C4-2B (cell line): ENCODE data around the gene GPR137.

Experiments
- H3K27ac ChIP-seq: fragments of 450-650 bp; 2 replicates; pipeline ENCODE4 v1.5.1; 2017
- ZFX ChIP-seq: fragments of 450-650 bp; IDR thresholded peaks from 2 replicates; pipeline ENCODE4 v1.6.1; 2017
- TF ChIP-seq, protein P1 (sequence below): fragments of 450-650 bp; conservative IDR thresholded peaks from 2 replicates; pipeline ENCODE4 v1.5.1; 2017; ENCODE audit warnings: mild to moderate bottlenecking

The GPR137 gene

GRCh38 chr11:64251016-64251752 is 34.5 kb upstream of the GPR137 start, which contains the start of gene PLCB3:
TSS of gene PLCB3 (plus strand) at chr11:64251530. CDS start at chr11:64251650, 120 bp downstream.
- TF ChIP-seq, protein P1, sequence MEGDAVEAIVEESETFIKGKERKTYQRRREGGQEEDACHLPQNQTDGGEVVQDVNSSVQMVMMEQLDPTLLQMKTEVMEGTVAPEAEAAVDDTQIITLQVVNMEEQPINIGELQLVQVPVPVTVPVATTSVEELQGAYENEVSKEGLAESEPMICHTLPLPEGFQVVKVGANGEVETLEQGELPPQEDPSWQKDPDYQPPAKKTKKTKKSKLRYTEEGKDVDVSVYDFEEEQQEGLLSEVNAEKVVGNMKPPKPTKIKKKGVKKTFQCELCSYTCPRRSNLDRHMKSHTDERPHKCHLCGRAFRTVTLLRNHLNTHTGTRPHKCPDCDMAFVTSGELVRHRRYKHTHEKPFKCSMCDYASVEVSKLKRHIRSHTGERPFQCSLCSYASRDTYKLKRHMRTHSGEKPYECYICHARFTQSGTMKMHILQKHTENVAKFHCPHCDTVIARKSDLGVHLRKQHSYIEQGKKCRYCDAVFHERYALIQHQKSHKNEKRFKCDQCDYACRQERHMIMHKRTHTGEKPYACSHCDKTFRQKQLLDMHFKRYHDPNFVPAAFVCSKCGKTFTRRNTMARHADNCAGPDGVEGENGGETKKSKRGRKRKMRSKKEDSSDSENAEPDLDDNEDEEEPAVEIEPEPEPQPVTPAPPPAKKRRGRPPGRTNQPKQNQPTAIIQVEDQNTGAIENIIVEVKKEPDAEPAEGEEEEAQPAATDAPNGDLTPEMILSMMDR = peak; percentile 97
- TF ChIP-seq ZFX = peak; percentile 41; the same call in 1 of the 2 replicates
- peak within 1 kb of the TSS; percentile 78 for H3K27ac ChIP-seq

DNA sequence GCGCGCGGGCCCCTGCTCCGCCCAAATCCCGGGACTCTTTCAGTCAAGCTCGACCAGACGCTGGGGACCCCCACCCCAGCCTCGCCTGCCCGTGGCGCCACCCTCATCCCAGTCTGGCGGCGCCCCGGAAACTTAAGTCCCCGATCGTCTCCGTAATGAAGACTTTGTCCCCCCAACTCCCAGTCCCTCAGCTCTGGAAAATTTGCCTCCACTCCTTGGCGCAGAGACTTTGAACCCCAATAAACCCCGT is 34.0 kb upstream of the GPR137 start:
- H3K27ac ChIP-seq = peak overlapping the region; percentile 78
- no peak for TF ChIP-seq ZFX
- TF ChIP-seq, protein P1 = no peak

GRCh38 chr11:64252003-64252872 is 33.4 kb upstream of the GPR137 start:
- TF ChIP-seq, protein P1 = no peak
- TF ChIP-seq ZFX = no peak
- H3K27ac ChIP-seq = peak overlapping the region; percentile 78

DNA sequence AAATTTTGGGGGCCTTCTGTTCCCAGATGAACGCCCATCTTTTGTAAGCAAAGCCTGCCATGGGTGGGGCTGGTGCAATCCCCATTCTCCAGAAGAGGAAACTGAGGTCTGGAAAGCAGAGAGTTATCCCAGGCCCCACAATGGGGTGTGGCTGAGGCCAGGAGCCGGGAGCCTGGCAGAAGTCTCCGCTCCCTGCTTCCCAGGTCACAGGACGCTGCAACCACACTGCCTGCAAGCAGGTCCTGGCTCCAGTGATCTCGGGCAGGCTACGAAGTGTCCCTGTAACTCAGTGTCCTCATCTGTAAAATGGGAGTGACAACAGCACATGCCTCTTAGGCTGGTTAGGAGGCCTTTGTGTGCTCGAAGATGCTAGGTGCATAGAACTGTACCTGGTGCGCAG is 32.6 kb upstream of the GPR137 start:
- TF ChIP-seq ZFX = no peak
- TF ChIP-seq, protein P1 = no peak
- no peak overlapping the region; the same call in 1 of the 2 replicates for H3K27ac ChIP-seq

DNA sequence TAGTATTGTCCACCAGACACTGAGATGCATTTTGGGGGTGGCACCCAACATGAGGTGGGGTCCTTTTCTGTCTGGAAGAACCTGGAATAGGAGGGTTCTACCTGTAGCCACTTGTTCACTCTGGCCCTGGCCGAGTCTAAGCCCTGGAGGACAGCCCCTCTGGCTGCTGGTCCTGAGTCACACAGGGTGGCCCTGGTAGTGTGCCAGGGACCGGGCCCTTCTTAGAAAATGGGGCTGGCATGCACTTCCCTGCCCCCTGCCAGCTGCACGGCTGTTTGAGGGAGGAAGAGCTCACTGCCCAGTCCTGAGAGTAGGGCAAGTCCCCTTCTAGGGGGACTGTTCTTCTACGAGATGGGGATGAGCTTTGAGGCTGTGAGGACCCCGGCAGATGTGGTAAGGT is 32.2 kb upstream of the GPR137 start:
- H3K27ac ChIP-seq = no peak overlapping the region
- TF ChIP-seq ZFX = no peak
- TF ChIP-seq, protein P1 = no peak

DNA sequence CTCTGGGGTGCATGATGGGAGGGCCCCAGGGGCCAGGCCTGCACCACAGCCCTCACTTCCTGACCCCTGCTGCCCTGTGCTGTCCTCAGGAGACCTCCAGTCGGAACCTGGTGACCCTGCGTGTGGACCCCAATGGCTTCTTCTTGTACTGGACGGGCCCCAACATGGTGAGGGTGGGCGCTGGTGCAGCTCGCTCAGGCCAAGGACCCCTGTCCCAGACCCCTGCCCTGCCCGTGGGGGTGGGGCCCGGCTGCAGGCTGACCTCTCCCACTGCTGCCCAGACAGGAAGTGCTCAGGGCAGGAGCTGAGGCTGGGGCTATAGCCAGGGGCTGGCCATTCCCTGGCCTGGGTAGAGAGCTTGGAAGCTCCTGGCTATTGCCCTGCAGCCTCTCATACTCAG is 31.3 kb upstream of the GPR137 start:
- TF ChIP-seq, protein P1 = no peak
- TF ChIP-seq ZFX = no peak
- H3K27ac ChIP-seq = no peak overlapping the region
